Liver (tissue), 3 donors: ENCODE measurements around the gene COL15A1.

ENCODE experiments used
- EGR1 ChIP-seq, 2 donors: IDR thresholded peaks; 2 replicates each; pipeline ENCODE4 v1.6.1; 2016 to 2018; ENCODE audit warnings: antibody characterized with exemption in 2 of 2, low read depth in 2 of 2
- GABPA ChIP-seq, 2 donors: IDR thresholded peaks in 1 of 2; conservative IDR thresholded peaks in 1 of 2; 2 replicates each; pipeline ENCODE4 v1.6.1; 2016; ENCODE audit warnings: antibody characterized with exemption in 2 of 2, mild to moderate bottlenecking in 1 of 2, moderate library complexity in 1 of 2
- RAD21 ChIP-seq, 2 donors: IDR thresholded peaks; 2 replicates each; pipeline ENCODE4 v1.6.1; 2016; ENCODE audit warnings: antibody characterized with exemption in 2 of 2, mild to moderate bottlenecking in 2 of 2
- REST ChIP-seq: IDR thresholded peaks from 2 replicates; pipeline ENCODE4 v1.6.1; 2016; ENCODE audit warnings: antibody characterized with exemption, mild to moderate bottlenecking
- RXRA ChIP-seq, 2 donors: IDR thresholded peaks; 2 replicates each; pipeline ENCODE4 v1.6.1; 2017 to 2018; ENCODE audit warnings: antibody characterized with exemption in 2 of 2, mild to moderate bottlenecking in 1 of 2
- TF ChIP-seq, protein P1 (sequence below): fragments of 150-350 bp; IDR thresholded peaks from 2 replicates; pipeline ENCODE4 v1.5.1; 2017; ENCODE audit warnings: improper control_type of control experiment, low read depth, low read length; ENCODE audit not compliant: missing input control
- donor health status: healthy.
- donor health status: healthy.

- TF ChIP-seq, protein P1, sequence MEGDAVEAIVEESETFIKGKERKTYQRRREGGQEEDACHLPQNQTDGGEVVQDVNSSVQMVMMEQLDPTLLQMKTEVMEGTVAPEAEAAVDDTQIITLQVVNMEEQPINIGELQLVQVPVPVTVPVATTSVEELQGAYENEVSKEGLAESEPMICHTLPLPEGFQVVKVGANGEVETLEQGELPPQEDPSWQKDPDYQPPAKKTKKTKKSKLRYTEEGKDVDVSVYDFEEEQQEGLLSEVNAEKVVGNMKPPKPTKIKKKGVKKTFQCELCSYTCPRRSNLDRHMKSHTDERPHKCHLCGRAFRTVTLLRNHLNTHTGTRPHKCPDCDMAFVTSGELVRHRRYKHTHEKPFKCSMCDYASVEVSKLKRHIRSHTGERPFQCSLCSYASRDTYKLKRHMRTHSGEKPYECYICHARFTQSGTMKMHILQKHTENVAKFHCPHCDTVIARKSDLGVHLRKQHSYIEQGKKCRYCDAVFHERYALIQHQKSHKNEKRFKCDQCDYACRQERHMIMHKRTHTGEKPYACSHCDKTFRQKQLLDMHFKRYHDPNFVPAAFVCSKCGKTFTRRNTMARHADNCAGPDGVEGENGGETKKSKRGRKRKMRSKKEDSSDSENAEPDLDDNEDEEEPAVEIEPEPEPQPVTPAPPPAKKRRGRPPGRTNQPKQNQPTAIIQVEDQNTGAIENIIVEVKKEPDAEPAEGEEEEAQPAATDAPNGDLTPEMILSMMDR = no peak
- TF ChIP-seq REST = no peak
- no peak for TF ChIP-seq RAD21 (IDR thresholded peaks at IDR 0.05)
- TF ChIP-seq RXRA (IDR thresholded peaks at IDR 0.05) = no peak
- no peak for TF ChIP-seq GABPA (IDR thresholded peaks at IDR 0.05 in 1 of 2, conservative IDR thresholded peaks at IDR 0.05 in 1 of 2)
- TF ChIP-seq EGR1 (IDR thresholded peaks at IDR 0.05; ENCODE audit: low read depth in 2 of 2) = no peak
Observed at GRCh38 chr9:98929895-98930341, 13.8 kb upstream of the COL15A1 start.
